ENCODE results near the gene CRKL.

Gene CRKL

GRCh38 chr22:20951932-20952380, 34.7 kb downstream of the CRKL start:
- DNase-seq (ENCODE audit: low read depth) = no peak

DNA sequence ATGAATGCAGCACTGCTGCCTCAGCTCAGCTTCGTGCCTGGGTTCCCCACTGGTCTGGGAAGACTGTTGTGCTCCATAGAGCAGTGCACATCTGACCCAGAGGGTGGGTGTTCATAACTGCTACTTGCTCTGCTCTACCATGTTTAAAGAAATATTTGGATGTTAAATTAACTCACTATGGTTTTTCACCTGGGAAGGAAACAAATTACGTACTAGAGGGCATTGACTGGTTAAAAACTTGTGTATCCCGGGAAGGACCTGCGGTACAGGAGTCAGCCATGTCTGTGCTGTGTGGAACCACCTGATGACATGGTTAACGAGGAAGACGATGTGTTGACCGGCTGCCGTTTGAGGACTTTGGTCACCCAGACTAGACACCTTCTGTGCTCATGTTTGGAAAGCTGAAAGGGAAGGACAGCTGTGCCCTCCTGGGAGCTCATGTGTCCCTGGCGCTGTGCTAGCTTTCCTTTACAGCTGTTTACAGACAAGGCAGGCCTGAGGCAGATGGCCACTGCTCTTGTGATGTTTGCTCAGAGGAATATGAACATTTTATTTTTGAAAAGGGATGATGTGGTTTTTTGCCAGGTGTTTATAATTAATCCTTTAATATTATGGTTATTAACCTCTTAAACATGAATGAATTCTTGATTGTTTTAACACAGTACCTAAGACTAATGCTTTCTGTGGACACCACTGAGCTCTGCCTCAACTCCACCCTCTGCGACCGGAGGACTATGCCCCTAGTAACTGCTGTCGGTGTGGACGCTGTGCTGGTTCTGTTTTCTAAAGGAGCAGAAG, 35.5 kb downstream of the CRKL start:
- DNase-seq (ENCODE audit: low read depth) = no peak

DNA sequence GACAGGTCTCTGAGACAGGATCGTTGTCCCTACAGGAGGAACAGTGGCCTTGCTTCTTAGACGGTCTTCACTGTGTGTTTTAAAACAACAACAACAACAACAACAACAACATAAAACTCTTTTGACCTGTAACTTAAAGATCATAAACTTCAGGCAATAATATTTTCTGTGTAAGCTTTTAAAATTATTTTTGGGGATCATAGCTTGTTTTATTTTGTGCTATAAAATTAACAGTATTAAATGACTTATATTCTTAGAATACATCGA, 36.1 kb downstream of the CRKL start:
- DNase-seq (ENCODE audit: low read depth) = no peak

GRCh38 chr22:20953668-20954500, 36.7 kb downstream of the CRKL start:
- DNase-seq (ENCODE audit: low read depth) = no peak

DNA sequence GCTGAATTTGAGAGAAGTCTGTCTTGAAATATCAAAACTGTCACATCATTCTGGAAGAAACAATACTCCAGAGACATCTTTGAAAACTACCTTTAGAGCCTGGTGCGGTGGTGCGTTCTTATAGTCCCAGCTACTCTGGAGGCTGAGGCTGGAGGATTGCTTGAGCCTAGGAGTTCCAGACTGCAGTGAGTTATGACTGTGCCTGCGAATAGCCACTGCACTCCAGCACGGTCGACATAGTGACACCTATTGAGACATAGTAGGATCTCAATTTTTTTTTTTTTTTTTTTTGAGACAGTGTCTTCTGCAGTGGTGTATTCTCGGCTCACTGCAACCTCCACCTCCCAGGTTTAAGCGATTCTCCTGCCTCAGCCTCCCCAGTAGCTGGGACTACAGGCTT, 38.3 kb downstream of the CRKL start:
- no peak for DNase-seq (ENCODE audit: low read depth)

DNA sequence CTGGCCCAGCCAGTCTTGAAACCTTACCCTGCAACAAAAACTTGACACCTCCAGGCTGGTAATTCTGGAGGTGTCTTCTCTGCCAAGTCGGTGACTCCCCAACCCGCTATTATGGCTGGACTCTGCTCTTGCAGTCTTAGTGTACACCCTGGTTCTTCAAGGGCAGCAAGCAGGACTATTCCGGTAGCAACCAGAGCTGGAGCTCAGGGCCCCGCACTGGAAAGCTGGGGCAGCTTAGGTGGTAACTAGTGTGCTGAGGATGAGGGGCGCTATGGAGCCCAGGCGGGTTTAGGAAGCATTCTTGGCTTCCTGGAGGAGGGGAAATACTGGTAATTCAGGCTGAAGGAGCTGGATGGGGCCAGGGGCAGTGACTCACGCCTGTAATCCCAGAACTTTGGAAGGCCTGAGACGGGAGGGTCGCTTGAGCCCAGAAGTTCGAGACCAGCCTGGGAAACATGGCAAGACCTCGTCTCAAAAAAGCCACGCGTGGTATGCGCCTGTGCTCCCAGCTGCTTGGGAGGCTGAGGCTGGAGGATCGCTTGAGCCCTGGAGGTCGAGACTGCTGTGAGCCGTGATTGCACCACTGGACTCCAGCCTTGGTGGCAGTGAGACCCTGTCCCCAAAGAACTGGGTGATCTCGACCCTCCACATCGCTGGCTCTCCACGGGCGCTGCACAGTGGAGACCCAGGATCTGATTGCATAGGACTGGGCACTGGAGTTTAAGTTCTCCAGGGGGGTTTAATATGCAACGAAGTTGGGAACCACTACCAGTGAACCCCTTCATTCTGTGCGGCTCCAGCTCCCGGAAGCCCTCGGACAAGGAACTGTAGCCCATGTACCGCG, 39.3 kb downstream of the CRKL start:
- DNase-seq (ENCODE audit: low read depth) = no peak

- DNase-seq (ENCODE audit: low read depth) = no peak
These were observed 40.0 kb downstream of the CRKL start for GRCh38 chr22:20957102-20957682.

- DNase-seq (ENCODE audit: low read depth) = no peak
These were observed 40.6 kb downstream of the CRKL start for GRCh38 chr22:20957683-20958431.

- no peak for DNase-seq (ENCODE audit: low read depth)
These were observed 42.6 kb downstream of the CRKL start for GRCh38 chr22:20959578-20960461.

DNA sequence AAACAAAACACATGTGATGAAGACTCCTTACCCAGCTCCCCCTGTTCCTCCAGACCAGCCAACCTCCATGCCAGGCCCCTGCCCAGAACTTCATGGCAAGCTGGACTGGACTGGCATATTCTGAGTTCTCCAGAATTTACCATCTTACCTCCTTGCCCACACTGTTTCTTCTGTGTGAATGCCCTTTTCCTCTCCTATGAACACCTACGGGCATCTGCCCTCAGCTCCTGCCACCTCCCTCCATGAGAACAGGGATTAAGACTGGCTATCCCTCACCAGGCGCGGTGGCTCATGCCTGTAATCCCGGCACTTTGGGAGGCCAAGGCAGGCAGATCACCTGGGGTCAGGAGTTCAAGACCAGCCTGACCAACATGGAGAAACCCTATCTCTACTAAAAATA, 43.4 kb downstream of the CRKL start:
- DNase-seq (ENCODE audit: low read depth) = no peak

DNA sequence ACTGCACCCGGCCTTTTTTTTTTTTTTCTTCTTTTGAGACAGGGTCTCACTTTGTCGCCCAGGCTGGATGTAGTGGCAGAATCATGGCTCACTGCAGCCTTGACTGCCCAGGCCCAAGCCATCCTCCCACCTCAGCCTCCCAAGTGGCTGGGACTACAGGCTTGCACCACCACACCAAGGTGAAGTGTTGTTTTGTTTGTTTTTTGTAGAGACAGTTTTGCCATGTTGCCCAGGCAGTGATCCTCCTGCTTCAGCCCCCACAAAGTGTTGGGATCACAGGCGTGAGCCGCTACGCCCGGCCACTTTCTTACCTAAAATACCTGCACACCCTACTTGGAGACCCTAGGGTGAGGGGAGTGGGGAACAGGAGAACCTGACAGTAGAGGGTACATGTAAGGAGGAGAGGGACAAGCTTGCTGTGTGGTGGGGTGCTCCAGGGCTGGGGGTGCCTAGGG, 45.3 kb downstream of the CRKL start:
- DNase-seq (ENCODE audit: low read depth) = no peak

GRCh38 chr22:20963201-20964052, 46.2 kb downstream of the CRKL start:
- DNase-seq (ENCODE audit: low read depth) = no peak

DNA sequence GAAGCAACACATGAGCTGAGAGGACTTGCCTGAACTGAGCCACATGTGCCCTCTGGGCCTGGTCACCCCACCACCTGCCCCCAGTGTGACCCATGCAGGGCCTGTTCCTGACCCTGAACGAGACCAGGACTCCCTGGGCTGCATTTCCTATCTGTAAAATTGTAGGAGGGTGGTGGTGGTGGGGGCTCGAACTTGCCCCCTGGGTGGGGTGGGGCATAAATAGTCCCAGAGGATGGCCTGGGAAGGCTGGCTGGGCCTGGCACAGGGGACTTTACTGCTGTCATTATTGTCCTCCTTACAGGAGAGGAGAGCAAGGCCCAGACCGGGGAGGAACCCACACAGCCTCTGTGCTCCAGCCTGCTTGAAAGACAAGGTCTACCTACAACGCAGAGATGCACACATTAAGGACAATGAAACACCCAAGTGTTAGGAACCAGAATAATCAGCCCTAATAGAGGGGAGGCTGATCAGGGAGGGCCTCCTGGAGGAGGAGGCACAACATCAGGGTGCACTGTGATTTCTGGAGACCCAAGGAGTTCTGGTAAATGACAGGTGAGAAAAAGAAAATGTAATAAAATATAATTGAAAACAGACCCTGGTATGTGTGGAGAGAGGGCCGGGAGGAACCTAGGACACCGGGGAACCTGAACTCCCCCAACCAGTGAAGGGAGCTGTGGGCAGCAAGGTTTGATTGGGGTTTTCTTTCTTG, 47.0 kb downstream of the CRKL start:
- no peak for DNase-seq (ENCODE audit: low read depth)

DNA sequence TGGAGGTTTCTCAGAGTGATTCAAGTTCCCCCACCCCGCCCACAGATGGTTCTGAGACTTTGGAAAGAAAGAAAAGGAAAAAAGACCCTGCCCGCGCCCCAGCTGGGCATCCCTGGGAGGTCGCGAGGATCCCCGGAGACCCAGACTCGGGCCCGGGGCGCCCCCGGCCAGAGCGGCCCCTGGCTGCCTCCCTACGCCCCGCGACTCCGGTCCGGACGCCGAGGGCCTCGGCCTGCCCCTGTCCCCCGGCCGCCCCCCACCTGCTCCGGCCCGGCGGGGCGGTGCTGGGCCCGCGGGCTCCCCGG, 47.5 kb downstream of the CRKL start:
- no peak for DNase-seq (ENCODE audit: low read depth)

- no peak for DNase-seq (ENCODE audit: low read depth)
These were observed 48.1 kb downstream of the CRKL start for GRCh38 chr22:20965104-20965887.

DNA sequence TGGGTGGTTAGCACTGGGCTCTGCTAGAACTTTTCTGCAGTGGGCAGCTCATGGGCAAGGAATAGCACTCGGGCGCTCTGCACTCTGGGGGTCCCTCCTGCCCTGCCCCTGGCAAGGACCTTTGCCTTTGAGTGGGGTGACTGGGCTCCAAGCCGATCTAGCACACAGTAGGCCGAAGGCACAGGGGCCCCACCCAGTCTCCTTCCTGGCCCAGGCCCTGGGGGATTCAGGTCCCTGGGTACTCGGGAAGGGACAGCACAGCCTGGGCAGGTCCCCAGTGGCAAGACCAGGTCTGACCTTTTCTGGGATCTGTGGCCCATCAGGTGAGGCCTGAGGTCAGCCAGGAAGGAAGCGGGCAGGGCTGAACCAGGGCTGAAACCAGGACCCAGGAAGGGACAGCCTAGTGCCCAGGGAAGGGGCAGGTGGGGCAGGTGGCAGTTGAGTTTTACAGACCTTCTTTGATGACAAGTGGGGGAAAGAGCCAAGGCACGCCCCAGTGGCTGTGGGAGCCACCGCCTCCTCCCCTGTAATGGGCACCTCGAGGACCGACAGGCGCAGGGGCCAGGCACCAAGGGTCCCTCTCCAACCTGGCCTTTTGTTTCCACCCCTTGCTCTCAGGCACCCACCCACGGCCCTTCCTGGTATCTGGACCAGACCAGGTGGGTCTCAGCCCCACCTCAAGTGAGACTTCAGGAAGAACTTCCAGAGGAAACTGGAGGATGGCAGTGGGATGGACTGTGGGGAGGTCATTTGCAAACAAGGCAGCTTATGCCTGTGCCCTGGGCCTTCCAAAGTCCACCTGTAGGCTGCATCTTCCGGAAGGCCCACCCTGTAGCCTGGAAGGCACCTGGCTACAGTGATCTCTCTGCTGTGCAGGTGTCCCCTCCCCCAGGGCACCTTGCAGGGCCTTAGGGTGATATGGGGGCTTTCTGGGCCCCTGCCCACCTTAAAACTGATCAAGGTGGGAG, 49.0 kb downstream of the CRKL start:
- DNase-seq (ENCODE audit: low read depth) = no peak
